Hematopoietic multipotent progenitor cell (in vitro differentiated cells): ENCODE measurements around the gene RANBP9. TPM values are rescaled to one million over a fixed set of nuclear protein-coding genes. Genes with fewer than 3 reads are reported as not detected.

Experiments used
- DNase-seq, 3 donors: peaks; one replicate each; pipeline ENCODE4 v3.0.0-alpha.2; 2011 to 2015; ENCODE audit warnings: low read depth in 2 of 3, low spot score in 2 of 3
- total RNA-seq: library from RNA; depleted of rRNA; stranded (reverse); fragments of >200 nt; gene quantifications from one replicate; pipeline ENCODE4 v1.2.3, GENCODE V29; 2012

RANBP9 gene
- total RNA-seq, 1 donor: 15.3 TPM

- no peak for DNase-seq
Measured at GRCh38 chr6:13572951-13573654, 138.5 kb downstream of the RANBP9 start.

GRCh38 chr6:13572240-13572639, 139.4 kb downstream of the RANBP9 start:
- DNase-seq: no peak

Other genes with a start within 250 kb of the RANBP9 start
- gene GFOD1, start 224.2 kb downstream of the RANBP9 start, total RNA-seq: 17.5 TPM
- gene SIRT5, start 137.2 kb downstream of the RANBP9 start, total RNA-seq: 10.5 TPM
- 26.9 TPM for gene NOL7, start 96.5 kb downstream of the RANBP9 start, total RNA-seq
- gene MCUR1, start 102.7 kb upstream of the RANBP9 start, total RNA-seq: 5.7 TPM
- 0.27 TPM for gene RNF182, start 213.1 kb upstream of the RANBP9 start, total RNA-seq